Nephron (organoid): ENCODE results near the gene EFNB1.

Experiments
- H3K27ac Mint-ChIP-seq, 3 experiments: 2 replicates each; pipeline ENCODE4 v1.8.0; 2020; ENCODE audit warnings: mixed read lengths in 3 of 3, mild to moderate bottlenecking in 2 of 3, moderate library complexity in 1 of 3
- H3K27me3 Mint-ChIP-seq: 2 replicates; pipeline ENCODE4 v1.8.0; 2021; ENCODE audit warnings: low read depth, mild to moderate bottlenecking, moderate library complexity, mixed read lengths
- H3K36me3 Mint-ChIP-seq: 2 replicates; pipeline ENCODE4 v1.8.0; 2020; ENCODE audit warnings: low read depth, mixed read lengths
- H3K4me1 Mint-ChIP-seq: 2 replicates; pipeline ENCODE4 v1.8.0; 2020; ENCODE audit warnings: mixed read lengths
- H3K4me3 Mint-ChIP-seq, 3 experiments: 2 replicates each; pipeline ENCODE4 v1.8.0; 2020; ENCODE audit warnings: mild to moderate bottlenecking in 3 of 3, mixed read lengths in 3 of 3, moderate library complexity in 2 of 3
- H3K9me3 Mint-ChIP-seq: 2 replicates; pipeline ENCODE4 v1.8.0; 2020; ENCODE audit warnings: mixed read lengths
- CTCF ChIP-seq, 3 experiments: fragments of 200-600 bp; sonication (generic); IDR thresholded peaks; one replicate each; pipeline ENCODE4 v1.5.0; 2021; ENCODE audit warnings: antibody characterized with exemption in 3 of 3; ENCODE audit not compliant: unreplicated experiment in 3 of 3

The EFNB1 gene

DNA sequence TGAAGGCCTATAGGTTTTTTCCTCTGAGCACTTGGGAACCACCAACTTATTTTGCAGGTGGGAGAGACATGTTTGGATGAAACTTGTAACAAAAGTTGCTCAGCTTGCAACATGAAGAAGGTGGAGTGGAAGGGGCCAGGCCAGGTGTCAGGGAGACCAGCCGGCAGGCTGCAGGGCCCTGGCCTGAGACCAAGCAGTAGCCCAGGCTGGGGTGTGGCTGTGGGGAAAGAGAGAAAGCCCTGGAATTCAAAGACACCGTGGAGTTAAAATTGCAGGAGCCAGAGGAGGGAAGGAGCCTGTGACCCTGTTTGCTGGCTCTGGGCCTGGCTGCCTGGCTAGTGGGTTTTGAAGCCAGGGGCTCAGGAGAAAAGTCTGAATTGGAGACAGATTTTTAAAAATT, 43.4 kb downstream of the EFNB1 start:
- Mint-ChIP-seq H3K9me3 (peaks cover 4% of the 10 kb centered on the region), H3K4me3 (no peak overlapping the region), H3K4me1 (peaks cover 52% of the 10 kb centered on the region), H3K27me3 (no peaks in the 10 kb centered on the region), H3K36me3 (no peaks in the 10 kb centered on the region), H3K27ac (peak overlapping the region; percentile 76 to 86 (median 78))
- no peak for TF ChIP-seq CTCF (IDR thresholded peaks at IDR 0.05; ENCODE audit: unreplicated experiment in 3 of 3)

DNA sequence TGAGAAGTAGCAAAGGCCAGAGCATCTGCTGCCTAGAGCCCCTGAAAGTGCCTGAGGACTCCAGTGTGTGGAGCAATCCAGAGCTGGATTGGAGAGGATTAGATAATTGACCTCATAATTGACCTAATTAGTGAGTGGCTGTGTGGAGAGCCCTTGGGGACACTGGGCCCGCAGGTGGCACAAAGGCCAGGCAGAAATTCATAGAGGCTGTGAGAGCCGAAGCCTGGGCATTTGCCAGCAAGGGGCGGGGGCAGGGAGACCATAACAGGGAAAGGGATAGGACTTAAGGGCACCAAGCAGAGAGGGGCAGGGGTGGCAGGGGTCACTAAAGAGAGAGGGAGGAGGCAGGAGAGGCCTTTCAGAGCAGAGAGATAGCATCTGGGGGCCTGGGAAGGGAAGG, 45.3 kb downstream of the EFNB1 start:
- no peak for TF ChIP-seq CTCF (IDR thresholded peaks at IDR 0.05; ENCODE audit: unreplicated experiment in 3 of 3)

GRCh38 chrX:68876731-68877130, 47.9 kb downstream of the EFNB1 start:
- H3K27me3 Mint-ChIP-seq: no peaks in the 10 kb centered on the region
- H3K4me3 Mint-ChIP-seq: no peak overlapping the region
- no peak for TF ChIP-seq CTCF (IDR thresholded peaks at IDR 0.05; ENCODE audit: unreplicated experiment in 3 of 3)
- no peaks in the 10 kb centered on the region for H3K36me3 Mint-ChIP-seq
- H3K4me1 Mint-ChIP-seq: peaks cover 33% of the 10 kb centered on the region
- H3K9me3 Mint-ChIP-seq: peaks cover 4% of the 10 kb centered on the region
- no peak overlapping the region for H3K27ac Mint-ChIP-seq

More for the DNA sequence above, 45.3 kb downstream of the EFNB1 start:
- H3K4me1 Mint-ChIP-seq: peaks cover 35% of the 10 kb centered on the region
- peak overlapping the region in 2 of 3 experiments; percentile 76 to 86 for H3K27ac Mint-ChIP-seq
- peaks cover 4% of the 10 kb centered on the region for H3K9me3 Mint-ChIP-seq
- H3K4me3 Mint-ChIP-seq: no peak overlapping the region
- H3K27me3 Mint-ChIP-seq: no peaks in the 10 kb centered on the region
- H3K36me3 Mint-ChIP-seq: no peaks in the 10 kb centered on the region

GRCh38 chrX:68877606-68878005, 48.8 kb downstream of the EFNB1 start:
- Mint-ChIP-seq H3K4me1 (peaks cover 29% of the 10 kb centered on the region), H3K4me3 (no peak overlapping the region), H3K27me3 (no peaks in the 10 kb centered on the region), H3K36me3 (no peaks in the 10 kb centered on the region), H3K9me3 (peaks cover 4% of the 10 kb centered on the region), H3K27ac (no peak overlapping the region)
- no peak for TF ChIP-seq CTCF (IDR thresholded peaks at IDR 0.05; ENCODE audit: unreplicated experiment in 3 of 3)

DNA sequence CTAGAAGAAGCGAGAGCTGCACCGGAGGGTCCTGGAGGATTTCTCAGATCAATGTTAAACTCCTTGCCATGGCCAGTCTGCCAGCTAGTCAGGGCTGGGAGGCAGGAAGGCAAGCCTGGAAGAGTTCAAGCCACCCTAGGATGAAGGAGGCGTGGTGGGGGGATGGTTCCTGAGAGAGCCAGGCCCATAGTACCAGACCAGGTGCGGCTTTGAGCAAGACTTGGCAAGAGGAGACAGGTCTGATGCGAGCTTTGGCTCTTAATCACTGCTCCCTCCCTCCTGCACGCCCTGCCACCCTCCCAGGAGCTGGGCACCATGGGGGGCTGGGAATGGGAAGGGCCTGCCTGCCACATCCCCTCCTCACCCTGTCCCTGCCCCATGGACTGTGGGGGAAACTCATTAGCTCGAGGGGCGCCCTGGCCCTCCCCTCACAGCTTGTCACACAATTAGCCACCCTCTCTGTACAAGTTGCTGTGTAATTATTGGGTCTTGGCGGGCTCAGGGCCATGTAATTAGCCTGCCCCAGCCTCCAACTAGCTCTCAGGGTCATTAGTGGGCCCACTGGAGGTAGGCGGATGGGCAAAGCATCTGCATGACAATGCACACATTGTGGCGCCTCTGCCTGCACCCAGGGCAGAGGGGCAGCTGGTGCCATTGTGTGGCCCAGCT, 50.3 kb downstream of the EFNB1 start:
- no peak for TF ChIP-seq CTCF (IDR thresholded peaks at IDR 0.05; ENCODE audit: unreplicated experiment in 3 of 3)

More for the DNA sequence above, 50.3 kb downstream of the EFNB1 start:
- Mint-ChIP-seq H3K9me3 (peaks cover 4% of the 10 kb centered on the region), H3K4me1 (peaks cover 23% of the 10 kb centered on the region), H3K36me3 (no peaks in the 10 kb centered on the region), H3K4me3 (no peak overlapping the region), H3K27me3 (no peaks in the 10 kb centered on the region), H3K27ac (no peak overlapping the region)
